Pancreas (tissue), 10 donors: ENCODE measurements around the gene KLHDC7B. TPM values are rescaled to one million over a fixed set of nuclear protein-coding genes. Genes with fewer than 3 reads are reported as not detected.
A peak's percentile ranks its signal among the peaks of the same experiment; 100 is the strongest.

Experiments used
- ATAC-seq, 4 donors: fragments of 200-7000 bp; cut with Tn5 transposase; one replicate each; pipeline versions ENCODE4 v1.8.0 to v1.9.1; 2020; ENCODE audit warnings: mild to moderate bottlenecking in 4 of 4, moderate library complexity in 4 of 4
- DNase-seq, 6 donors: peaks; one replicate each; pipeline ENCODE4 v3.0.0-alpha.2; 2020
- FAIRE-seq: peaks from 2 replicates; lab custom pipeline; 2012; peaks lifted over from hg19 to GRCh38; lab: Jason Lieb, UNC
- H3K27ac ChIP-seq, 4 donors: fragments of 200-600 bp; sonication (generic); 1 replicate in 3 of 4; 2 replicates in 1 of 4; pipeline versions ENCODE4 v1.5.0 to v1.8.0; 2020
- H3K27me3 ChIP-seq, 4 donors: fragments of 200-600 bp; one replicate each; pipeline ENCODE4 v1.8.0; 2021
- H3K36me3 ChIP-seq, 3 donors: fragments of 200-600 bp; sonication (generic) in 1 of 3; one replicate each; pipeline versions ENCODE4 v1.5.0 to v1.8.0; 2020 to 2021
- H3K4me1 ChIP-seq, 3 donors: fragments of 200-600 bp; one replicate each; pipeline ENCODE4 v1.8.0; 2021
- H3K4me3 ChIP-seq, 4 donors: fragments of 200-600 bp; sonication (generic) in 2 of 4; one replicate each; pipeline versions ENCODE4 v1.5.0 to v1.8.0; 2020 to 2021
- H3K9me3 ChIP-seq, 4 donors: fragments of 200-600 bp; one replicate each; pipeline ENCODE4 v1.8.0; 2021
- CTCF ChIP-seq, 4 donors: fragments of 200-600 bp; sonication (generic) in 3 of 4; IDR thresholded peaks; one replicate each; pipeline versions ENCODE4 v1.5.0 to v1.8.0; 2021; ENCODE audit warnings: antibody characterized with exemption in 4 of 4
- WGBS, 2 donors: extraction: QIAGEN DNeasy Blood & Tissue Kit; methylation state at CpG; one replicate each; pipeline ENCODE4 v1.1.7; 2013; 5-methylcytosine and 5-hydroxymethylcytosine counted together
- intact Hi-C, 3 donors: fragments of 100-400 bp; cut with DNase I; formaldehyde crosslinking; loops; one replicate each; pipeline versions ENCODE4 v1.11.1 to v1.14.2; 2022
- polyA plus RNA-seq, 2 donors: library from polyadenylated mRNA; stranded (reverse); fragments of 200-250 nt; gene quantifications; one replicate each; pipeline ENCODE4 v1.2.3, GENCODE V29; 2013
- total RNA-seq, 6 donors: library from RNA; stranded (reverse); fragmentation: NEBNext Ultra II Directional in 4 of 6; extraction: Animal tissue kit (Norgen Biotek cat#: 25700) in 4 of 6; gene quantifications; one replicate each; pipeline versions ENCODE4 v1.2.1 to v1.2.4, GENCODE V29; 2021 to 2023
- donor health status: healthy with polysubstance abuse.
- donor health status: DM: no; HTN: no; CAD: no; lungs with moderate emphysema.
- donor health status: DM: no; HTN: no; CAD: no.
- donor health status: control.
- donor health status: control.
- donor health status: Bipolar disorder and iron deficiency.
- donor health status: DM: yes; HTN: yes; CAD: no.
- donor health status: DM: no; HTN: no; CAD: no.
- donor health status: DM: no; HTN: no; CAD: no.
- donor health status: DM: yes; HTN: yes; CAD: no.

The KLHDC7B gene
- total RNA-seq (1 to 10 TPM in 1 of 6 donors, under 1 TPM in 5; 0.03 to 2.1 (median 0.12) TPM), polyA plus RNA-seq (under 1 TPM in 1 of 2 donors, not detected in 1; 0.15 TPM)

- H3K4me3 ChIP-seq = no peak within 1 kb of the TSS
- TF ChIP-seq CTCF (IDR thresholded peaks at IDR 0.05) = no peak
- DNase-seq (no peak), FAIRE-seq (no peak), ATAC-seq (no peak)
- WGBS, 2 donors = 71 to 74% methylated on average over 10 of the region's 10 CpGs
- peaks cover 0 to 4% (median 0%) of the 10 kb centered on the region in 3 donors for H3K4me1 ChIP-seq
- intact Hi-C loops = no loop called here
- no peaks in the 10 kb centered on the region for H3K9me3 ChIP-seq
- peak within 1 kb of the TSS in 2 of 4 donors; percentile 75 to 92 for H3K27ac ChIP-seq
- peaks cover 0 to 4% (median 1%) of the 10 kb centered on the region in 4 donors for H3K27me3 ChIP-seq
- H3K36me3 ChIP-seq = no peaks in the 10 kb centered on the region
Measured at GRCh38 chr22:50545522-50546325, at the start of gene KLHDC7B. Gene KLHDC7B (plus strand): TSS chr22:50545899. CDS start chr22:50546244, 345 bp downstream.

- Histone ChIP-seq H3K27me3 (no peaks in the 10 kb centered on the region), H3K36me3 (no peaks in the 10 kb centered on the region), H3K4me1 (peaks cover 0 to 6% (median 0%) of the 10 kb centered on the region in 3 donors), H3K4me3 (no peak overlapping the region), H3K9me3 (no peaks in the 10 kb centered on the region), H3K27ac (no peak overlapping the region)
- intact Hi-C loops = no loop called here
- WGBS, 2 donors = 47 to 65% methylated on average over 6 of the region's 6 CpGs
- no peak for DNase-seq
- peak in 1 of 4 donors; percentile 17 for ATAC-seq
- no peak for TF ChIP-seq CTCF (IDR thresholded peaks at IDR 0.05)
- no peak for FAIRE-seq
Measured at GRCh38 chr22:50497093-50497492, 48.6 kb upstream of the KLHDC7B start.

- FAIRE-seq = no peak
- intact Hi-C loops = no loop called here
- peak; percentile 31 to 53 (median 44) for TF ChIP-seq CTCF (IDR thresholded peaks at IDR 0.05)
- Histone ChIP-seq H3K9me3 (no peaks in the 10 kb centered on the region), H3K27me3 (no peaks in the 10 kb centered on the region), H3K4me3 (no peak overlapping the region), H3K4me1 (peaks cover 0 to 6% (median 0%) of the 10 kb centered on the region in 3 donors), H3K27ac (no peak overlapping the region), H3K36me3 (peaks cover 0 to 10% (median 0%) of the 10 kb centered on the region in 3 donors)
- peak; percentile 87 to 97 (median 94) for ATAC-seq
- 2 to 9% methylated on average over 13 of the region's 13 CpGs for WGBS, 2 donors
- peak; percentile 69 to 84 (median 78) for DNase-seq
Measured at GRCh38 chr22:50498322-50498890, 47.3 kb upstream of the KLHDC7B start.

- FAIRE-seq = no peak
- no peak for ATAC-seq
- H3K27ac ChIP-seq = no peak overlapping the region
- intact Hi-C loops = loop anchor here in 1 of 3 donors (10.0 kb wide), 1 partner anchor 256 kb away; the partner anchor contains the start of gene TUBGCP6
- H3K4me1 ChIP-seq = peaks cover 0 to 6% (median 0%) of the 10 kb centered on the region in 3 donors
- no peaks in the 10 kb centered on the region for H3K27me3 ChIP-seq
- no peak overlapping the region for H3K4me3 ChIP-seq
- H3K36me3 ChIP-seq = peaks cover 0 to 15% (median 0%) of the 10 kb centered on the region in 3 donors
- 83 to 88% methylated on average over 12 of the region's 12 CpGs for WGBS, 2 donors
- no peak for DNase-seq
- no peaks in the 10 kb centered on the region for H3K9me3 ChIP-seq
- TF ChIP-seq CTCF (IDR thresholded peaks at IDR 0.05) = no peak
Measured at GRCh38 chr22:50500452-50500851, 45.2 kb upstream of the KLHDC7B start.
